Measurements from ENCODE around the gene NUDCD3.

DNA sequence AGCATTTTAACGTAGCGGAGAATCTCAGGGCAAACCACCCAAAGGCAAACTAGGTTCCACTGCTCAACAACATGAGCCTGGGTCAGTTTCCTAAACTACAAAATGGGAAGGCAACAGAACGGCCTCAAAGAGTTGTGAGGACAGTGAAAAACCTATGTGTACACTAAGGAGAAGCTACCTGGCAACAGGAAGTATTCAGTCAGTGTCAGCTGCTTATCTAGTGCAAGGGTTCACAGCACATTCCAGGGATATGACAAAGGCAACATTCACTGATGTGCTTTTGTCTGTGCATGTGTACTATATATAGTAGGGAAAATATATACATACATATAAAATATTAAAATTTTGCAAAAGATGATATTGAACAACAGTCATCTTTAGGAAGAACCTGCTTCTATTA is 17.2 kb downstream of the NUDCD3 start:
- no peak for TF ChIP-seq EZH2phosphoT487 (IDR thresholded peaks at IDR 0.05; ENCODE audit: low read depth, severe bottlenecking, unreplicated experiment)
- TF ChIP-seq, protein P1, sequence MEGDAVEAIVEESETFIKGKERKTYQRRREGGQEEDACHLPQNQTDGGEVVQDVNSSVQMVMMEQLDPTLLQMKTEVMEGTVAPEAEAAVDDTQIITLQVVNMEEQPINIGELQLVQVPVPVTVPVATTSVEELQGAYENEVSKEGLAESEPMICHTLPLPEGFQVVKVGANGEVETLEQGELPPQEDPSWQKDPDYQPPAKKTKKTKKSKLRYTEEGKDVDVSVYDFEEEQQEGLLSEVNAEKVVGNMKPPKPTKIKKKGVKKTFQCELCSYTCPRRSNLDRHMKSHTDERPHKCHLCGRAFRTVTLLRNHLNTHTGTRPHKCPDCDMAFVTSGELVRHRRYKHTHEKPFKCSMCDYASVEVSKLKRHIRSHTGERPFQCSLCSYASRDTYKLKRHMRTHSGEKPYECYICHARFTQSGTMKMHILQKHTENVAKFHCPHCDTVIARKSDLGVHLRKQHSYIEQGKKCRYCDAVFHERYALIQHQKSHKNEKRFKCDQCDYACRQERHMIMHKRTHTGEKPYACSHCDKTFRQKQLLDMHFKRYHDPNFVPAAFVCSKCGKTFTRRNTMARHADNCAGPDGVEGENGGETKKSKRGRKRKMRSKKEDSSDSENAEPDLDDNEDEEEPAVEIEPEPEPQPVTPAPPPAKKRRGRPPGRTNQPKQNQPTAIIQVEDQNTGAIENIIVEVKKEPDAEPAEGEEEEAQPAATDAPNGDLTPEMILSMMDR (IDR thresholded peaks at IDR 0.05; ENCODE audit: poor library complexity), result no peak
